ENCODE results near the gene CLTB. TPM values are rescaled to one million over a fixed set of nuclear protein-coding genes. Genes with fewer than 3 reads are reported as not detected.

The CLTB gene
- total and polyA plus RNA-seq, 12 donors: 118 to 299 (median 160) TPM

DNA sequence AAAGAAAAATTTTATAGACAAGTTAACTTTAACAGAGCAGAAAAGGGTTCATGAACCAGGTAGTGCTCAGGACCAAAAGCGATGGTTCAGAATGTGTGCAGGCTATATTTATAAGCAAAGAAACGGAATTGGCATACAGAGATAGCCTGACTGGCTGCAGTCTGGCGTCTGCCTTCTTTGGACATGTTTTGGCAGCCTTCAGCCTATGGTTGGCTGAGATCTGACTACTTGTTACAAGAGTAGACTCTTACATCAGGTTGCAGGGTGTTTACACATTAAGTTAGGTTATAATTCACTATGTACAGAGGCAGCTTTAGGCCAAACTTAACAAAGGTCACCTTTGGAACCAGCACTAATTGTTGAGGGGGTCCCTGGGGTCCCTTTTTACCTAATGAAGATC, 34.9 kb downstream of the CLTB start:
- Histone ChIP-seq H3K36me3 (replicated peaks in 1 of 2) (peaks cover 0 to 26% of the 10 kb centered on the region in 2 donors), H3K9me3 (replicated peaks in 1 of 3) (no peaks in the 10 kb centered on the region), H3K4me3 (no peak overlapping the region), H3K4me1 (replicated peaks in 1 of 2) (no peaks in the 10 kb centered on the region), H3K27me3 (no peaks in the 10 kb centered on the region), H3K27ac (no peak overlapping the region)
- no peak for DNase-seq
- TF ChIP-seq POLR2A (IDR thresholded peaks at IDR 0.05) (no peak), CTCF (IDR thresholded peaks at IDR 0.05) (no peak)
- intact Hi-C loops (cut with DNase I): no loop called here
- WGBS, 4 donors: 82 to 92% (median 84%) methylated on average over 3 of the region's 3 CpGs

DNA sequence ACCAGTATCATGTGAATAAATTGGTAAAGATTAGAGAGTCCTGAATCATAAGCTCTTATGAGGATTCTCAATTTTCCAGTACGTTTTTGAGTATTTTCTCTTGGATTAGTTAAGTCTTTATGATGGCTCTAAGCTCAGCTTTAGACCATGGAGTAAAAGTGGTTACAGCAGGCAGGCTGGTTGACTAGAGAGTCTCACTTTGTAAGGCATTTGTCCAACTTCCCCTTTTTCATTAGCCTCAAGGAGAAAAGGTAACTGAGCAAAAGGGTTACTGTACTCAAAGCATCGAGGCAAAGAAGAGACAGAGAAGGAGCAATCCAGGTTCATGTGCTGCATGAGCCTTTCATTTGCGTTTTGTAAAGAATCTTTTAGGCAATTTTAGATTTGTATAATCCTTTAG, 36.5 kb downstream of the CLTB start:
- peaks cover 0 to 22% of the 10 kb centered on the region in 2 donors for H3K36me3 ChIP-seq (replicated peaks in 1 of 2)
- H3K27ac ChIP-seq: no peak overlapping the region
- intact Hi-C loops (cut with DNase I): no loop called here
- H3K4me1 ChIP-seq (replicated peaks in 1 of 2): no peaks in the 10 kb centered on the region
- no peak overlapping the region for H3K4me3 ChIP-seq
- WGBS, 4 donors: 75 to 86% (median 83%) methylated on average over 3 of the region's 3 CpGs
- DNase-seq: no peak
- no peak for TF ChIP-seq CTCF (IDR thresholded peaks at IDR 0.05)
- no peak for TF ChIP-seq POLR2A (IDR thresholded peaks at IDR 0.05)
- no peaks in the 10 kb centered on the region for H3K9me3 ChIP-seq (replicated peaks in 1 of 3)
- H3K27me3 ChIP-seq: no peaks in the 10 kb centered on the region

GRCh38 chr5:176373100-176373818, 43.1 kb downstream of the CLTB start:
- TF ChIP-seq CTCF (IDR thresholded peaks at IDR 0.05) (no peak), POLR2A (IDR thresholded peaks at IDR 0.05) (no peak)
- Histone ChIP-seq H3K27me3 (no peaks in the 10 kb centered on the region), H3K4me1 (replicated peaks in 1 of 2) (peaks cover 13 to 16% of the 10 kb centered on the region in 2 donors), H3K27ac (peak overlapping the region in 3 of 5 donors; percentile 8 to 71 (median 30)), H3K4me3 (peak overlapping the region in 1 of 4 donors; percentile 7), H3K36me3 (replicated peaks in 1 of 2) (peaks cover 0 to 16% of the 10 kb centered on the region in 2 donors), H3K9me3 (replicated peaks in 1 of 3) (no peaks in the 10 kb centered on the region)
- intact Hi-C loops (cut with DNase I): no loop called here
- WGBS, 4 donors: 39 to 45% (median 44%) methylated on average over 7 of the region's 7 CpGs
- peak in 6 of 7 donors; percentile 62 to 88 (median 76) for DNase-seq

DNA sequence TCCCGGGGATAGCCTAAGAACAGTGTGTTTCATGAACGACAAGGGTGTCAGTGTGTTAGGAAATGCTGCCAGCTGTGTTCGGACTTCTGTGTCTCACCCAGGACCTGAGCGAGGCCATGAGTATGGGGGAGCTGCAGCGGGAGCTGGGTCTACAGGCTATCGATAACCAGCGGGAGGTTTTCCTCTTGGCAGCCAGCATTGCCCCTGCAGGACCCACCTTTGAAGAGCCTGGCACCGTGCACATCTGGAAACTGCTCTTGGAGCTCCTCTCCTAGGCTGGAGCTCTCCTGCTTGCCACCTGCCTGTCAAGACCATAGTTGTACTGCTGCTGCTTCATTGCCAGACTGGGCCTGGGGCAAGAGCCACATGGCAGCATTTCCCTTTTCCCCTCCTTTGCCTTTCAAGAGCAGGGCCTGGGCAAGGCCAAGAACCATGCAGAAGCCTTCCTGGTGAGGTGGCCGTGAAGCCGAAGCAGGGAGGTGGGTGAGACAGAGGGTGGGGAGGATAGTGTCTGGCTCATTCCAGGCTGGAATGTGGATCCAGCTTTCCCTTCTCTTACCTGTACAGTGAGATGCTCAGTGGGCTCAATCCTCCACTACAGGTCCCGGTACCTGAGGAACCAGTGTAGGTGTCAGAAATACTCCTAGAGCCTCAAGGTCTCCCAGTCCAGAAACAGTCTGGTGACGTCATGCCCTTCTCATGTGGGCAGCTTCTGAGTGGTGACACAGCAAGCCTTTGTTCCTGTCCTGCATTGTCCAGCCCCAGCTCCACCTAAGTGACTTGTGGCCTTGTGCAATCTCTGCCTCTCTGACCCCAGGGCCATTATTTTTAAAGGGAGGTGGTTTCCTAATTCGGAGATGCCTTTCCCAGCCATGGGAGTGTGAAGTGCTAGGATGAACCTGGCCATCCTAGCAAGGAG, 44.5 kb downstream of the CLTB start:
- peaks cover 13 to 16% of the 10 kb centered on the region in 2 donors for H3K4me1 ChIP-seq (replicated peaks in 1 of 2)
- no peaks in the 10 kb centered on the region for H3K9me3 ChIP-seq (replicated peaks in 1 of 3)
- H3K36me3 ChIP-seq (replicated peaks in 1 of 2): peaks cover 0 to 16% of the 10 kb centered on the region in 2 donors
- DNase-seq: peak; percentile 52 to 83 (median 75)
- WGBS, 4 donors: 77 to 84% (median 82%) methylated on average over 10 to 13 of the region's 13 CpGs
- no peaks in the 10 kb centered on the region for H3K27me3 ChIP-seq
- intact Hi-C loops (cut with DNase I): no loop called here
- peak overlapping the region in 2 of 5 donors; percentile 30 to 71 for H3K27ac ChIP-seq
- no peak overlapping the region for H3K4me3 ChIP-seq
- TF ChIP-seq POLR2A (IDR thresholded peaks at IDR 0.05) (no peak), CTCF (IDR thresholded peaks at IDR 0.05) (no peak)
